ENCODE results near the gene AKR1E2. TPM values are rescaled to one million over a fixed set of nuclear protein-coding genes. Genes with fewer than 3 reads are reported as not detected.

Gene AKR1E2
- total and polyA plus RNA-seq, 7 donors: 0.65 to 5.1 (median 1.8) TPM

- ATAC-seq: no peak
- Histone ChIP-seq H3K9me3 (no peaks in the 10 kb centered on the region), H3K27ac (no peak overlapping the region), H3K4me3 (no peak overlapping the region), H3K36me3 (ENCODE audit: insufficient read depth in 1 of 2, low read depth in 1 of 2) (peaks cover 3 to 53% of the 10 kb centered on the region in 2 donors), H3K27me3 (ENCODE audit: insufficient read depth in 3 of 3, low read length in 2 of 3) (peaks cover 0 to 4% (median 1%) of the 10 kb centered on the region in 3 donors), H3K4me1 (peaks cover 9% of the 10 kb centered on the region)
- no peak for TF ChIP-seq CTCF (IDR thresholded peaks at IDR 0.05)
- DNase-seq: no peak
- 93 to 97% (median 95%) methylated on average over 5 of the region's 5 CpGs for WGBS, 3 donors
- intact Hi-C loops (cut with DNase I): no loop called here
These were observed 5.1 kb downstream of the AKR1E2 start for GRCh38 chr10:4831091-4831490.

- Histone ChIP-seq H3K36me3 (ENCODE audit: insufficient read depth in 1 of 2, low read depth in 1 of 2) (peaks cover 3 to 73% of the 10 kb centered on the region in 2 donors), H3K9me3 (no peaks in the 10 kb centered on the region), H3K4me3 (no peak overlapping the region), H3K4me1 (no peaks in the 10 kb centered on the region), H3K27ac (no peak overlapping the region), H3K27me3 (ENCODE audit: insufficient read depth in 3 of 3, low read length in 2 of 3) (peaks cover 0 to 4% (median 1%) of the 10 kb centered on the region in 3 donors)
- DNase-seq (no peak), ATAC-seq (no peak)
- TF ChIP-seq CTCF (IDR thresholded peaks at IDR 0.05): no peak
- 95 to 98% (median 96%) methylated on average over 7 of the region's 7 CpGs for WGBS, 3 donors
- intact Hi-C loops (cut with DNase I): no loop called here
These were observed 7.3 kb downstream of the AKR1E2 start for GRCh38 chr10:4833286-4833685.

GRCh38 chr10:4834898-4835405, 8.9 kb downstream of the AKR1E2 start:
- intact Hi-C loops (cut with DNase I): no loop called here
- 90 to 98% (median 95%) methylated on average over 4 of the region's 4 CpGs for WGBS, 3 donors
- H3K4me1 ChIP-seq: no peaks in the 10 kb centered on the region
- peaks cover 0 to 4% (median 1%) of the 10 kb centered on the region in 3 donors for H3K27me3 ChIP-seq (ENCODE audit: insufficient read depth in 3 of 3, low read length in 2 of 3)
- TF ChIP-seq CTCF (IDR thresholded peaks at IDR 0.05): no peak
- H3K4me3 ChIP-seq: no peak overlapping the region
- no peaks in the 10 kb centered on the region for H3K9me3 ChIP-seq
- H3K36me3 ChIP-seq (ENCODE audit: insufficient read depth in 1 of 2, low read depth in 1 of 2): peaks cover 3 to 78% of the 10 kb centered on the region in 2 donors
- no peak for ATAC-seq
- H3K27ac ChIP-seq: no peak overlapping the region
- DNase-seq: no peak

GRCh38 chr10:4835494-4835918, 9.5 kb downstream of the AKR1E2 start:
- ATAC-seq (no peak), DNase-seq (no peak)
- H3K4me1 ChIP-seq: no peaks in the 10 kb centered on the region
- no peak for TF ChIP-seq CTCF (IDR thresholded peaks at IDR 0.05)
- intact Hi-C loops (cut with DNase I): no loop called here
- peaks cover 3 to 81% of the 10 kb centered on the region in 2 donors for H3K36me3 ChIP-seq (ENCODE audit: insufficient read depth in 1 of 2, low read depth in 1 of 2)
- H3K9me3 ChIP-seq: no peaks in the 10 kb centered on the region
- H3K27ac ChIP-seq: no peak overlapping the region
- H3K4me3 ChIP-seq: no peak overlapping the region
- 73 to 78% (median 74%) methylated on average over 5 of the region's 5 CpGs for WGBS, 3 donors
- peaks cover 0 to 2% (median 1%) of the 10 kb centered on the region in 3 donors for H3K27me3 ChIP-seq (ENCODE audit: insufficient read depth in 3 of 3, low read length in 2 of 3)

GRCh38 chr10:4836416-4836969, 10.5 kb downstream of the AKR1E2 start:
- Histone ChIP-seq H3K4me1 (no peaks in the 10 kb centered on the region), H3K36me3 (ENCODE audit: insufficient read depth in 1 of 2, low read depth in 1 of 2) (peaks cover 3 to 80% of the 10 kb centered on the region in 2 donors), H3K9me3 (no peaks in the 10 kb centered on the region), H3K4me3 (no peak overlapping the region), H3K27ac (no peak overlapping the region), H3K27me3 (ENCODE audit: insufficient read depth in 3 of 3, low read length in 2 of 3) (no peaks in the 10 kb centered on the region)
- ATAC-seq (no peak), DNase-seq (no peak)
- intact Hi-C loops (cut with DNase I): no loop called here
- 89 to 95% (median 94%) methylated on average over 8 of the region's 8 CpGs for WGBS, 3 donors
- TF ChIP-seq CTCF (IDR thresholded peaks at IDR 0.05): no peak

Data from psoas muscle (tissue), 8 donors.